Placental epithelial cell (primary cell): ENCODE data around the gene SMAD7. TPM values are rescaled to one million over a fixed set of nuclear protein-coding genes. Genes with fewer than 3 reads are reported as not detected.

Experiments
- total RNA-seq: library from RNA; depleted of rRNA; stranded (reverse); fragments of >200 nt; gene quantifications from 2 replicates; pipeline ENCODE4 v1.2.3, GENCODE V29; 2012

Gene SMAD7, protein sequence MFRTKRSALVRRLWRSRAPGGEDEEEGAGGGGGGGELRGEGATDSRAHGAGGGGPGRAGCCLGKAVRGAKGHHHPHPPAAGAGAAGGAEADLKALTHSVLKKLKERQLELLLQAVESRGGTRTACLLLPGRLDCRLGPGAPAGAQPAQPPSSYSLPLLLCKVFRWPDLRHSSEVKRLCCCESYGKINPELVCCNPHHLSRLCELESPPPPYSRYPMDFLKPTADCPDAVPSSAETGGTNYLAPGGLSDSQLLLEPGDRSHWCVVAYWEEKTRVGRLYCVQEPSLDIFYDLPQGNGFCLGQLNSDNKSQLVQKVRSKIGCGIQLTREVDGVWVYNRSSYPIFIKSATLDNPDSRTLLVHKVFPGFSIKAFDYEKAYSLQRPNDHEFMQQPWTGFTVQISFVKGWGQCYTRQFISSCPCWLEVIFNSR
- total RNA-seq = 23.6 and 49.5 TPM in 2 replicates

DNA sequence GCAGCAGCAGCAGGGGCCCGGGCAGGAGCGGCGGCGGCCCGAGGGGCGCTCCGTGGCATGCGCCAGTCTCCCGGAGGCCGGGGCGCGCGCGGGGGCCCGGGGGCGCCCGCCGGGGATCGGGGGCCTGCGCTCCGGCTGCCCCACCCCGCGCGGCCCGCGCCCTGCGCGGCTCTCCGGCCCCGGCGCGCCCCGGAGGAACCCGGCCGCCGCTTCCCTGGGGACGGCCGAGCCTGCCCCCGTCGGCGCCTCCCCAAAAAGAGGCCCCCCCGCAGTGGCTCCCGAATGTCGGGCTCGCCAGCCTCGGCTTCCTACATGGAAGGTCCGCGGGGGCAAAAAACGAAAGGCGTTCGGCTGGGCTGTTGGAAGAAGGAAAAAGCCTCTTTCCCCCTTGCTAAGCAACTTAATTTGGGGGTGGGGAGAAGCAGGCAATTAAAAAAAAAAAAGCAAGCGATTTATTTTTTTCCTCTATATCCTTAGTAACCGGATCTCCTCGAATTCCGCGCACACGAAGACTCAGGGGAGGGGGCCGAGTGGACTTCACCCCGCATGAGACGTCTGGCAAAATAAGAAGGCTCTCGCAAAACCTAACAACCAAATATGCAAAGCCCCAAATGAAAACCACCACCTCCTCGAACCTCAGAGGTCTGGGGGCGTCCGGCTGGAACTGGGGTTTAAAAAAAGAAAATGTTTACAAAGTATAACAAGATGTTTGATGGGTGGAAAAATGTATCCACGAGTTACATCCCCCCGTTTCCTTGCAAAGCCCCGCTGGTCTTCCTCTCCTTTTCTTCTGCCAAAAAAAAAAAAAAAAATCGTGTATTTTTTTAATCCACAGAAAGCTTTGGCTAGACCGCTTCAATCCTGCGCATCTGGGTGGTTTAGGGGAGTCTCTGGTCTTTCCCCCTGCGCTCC is at the start of gene SMAD7:
Gene SMAD7, minus strand, starts transcription at position 430 of the 912 bp plus-strand sequence. CDS start 541 bp downstream, outside the sequence.

